Osteocyte (in vitro differentiated cells): Measurements from ENCODE around the gene SH3BP4. TPM values are rescaled to one million over a fixed set of nuclear protein-coding genes. Genes with fewer than 3 reads are reported as not detected.

Experiments used
- DNase-seq: peaks from one replicate; pipeline ENCODE4 v3.0.0; 2021; ENCODE audit warnings: mixed read lengths; ENCODE audit not compliant: unreplicated experiment; ENCODE audit errors: extremely low spot score
- H3K27ac Mint-ChIP-seq: one replicate; pipeline ENCODE4 v1.8.0; 2021; ENCODE audit warnings: mild to moderate bottlenecking, mixed read lengths; ENCODE audit not compliant: unreplicated experiment
- H3K27me3 Mint-ChIP-seq: one replicate; pipeline ENCODE4 v1.8.0; 2021; ENCODE audit warnings: mixed read lengths; ENCODE audit not compliant: unreplicated experiment
- H3K36me3 Mint-ChIP-seq: one replicate; pipeline ENCODE4 v1.8.0; 2021; ENCODE audit warnings: mixed read lengths; ENCODE audit not compliant: unreplicated experiment
- H3K4me1 Mint-ChIP-seq: one replicate; pipeline ENCODE4 v1.8.0; 2021; ENCODE audit warnings: mixed read lengths; ENCODE audit not compliant: unreplicated experiment
- H3K4me3 Mint-ChIP-seq: one replicate; pipeline ENCODE4 v1.8.0; 2021; ENCODE audit warnings: mild to moderate bottlenecking, moderate library complexity, mixed read lengths; ENCODE audit not compliant: unreplicated experiment
- H3K9me3 Mint-ChIP-seq: one replicate; pipeline ENCODE4 v1.8.0; 2021; ENCODE audit warnings: mixed read lengths; ENCODE audit not compliant: unreplicated experiment
- total RNA-seq: library from RNA; stranded (reverse); gene quantifications from 2 replicates; pipeline ENCODE4 v1.2.1, GENCODE V29; 2021
- TF ChIP-seq, protein P1 (sequence below): fragments of 200-600 bp; sonication (generic); IDR thresholded peaks from 2 replicates; pipeline ENCODE4 v1.5.0; 2021; ENCODE audit warnings: antibody characterized with exemption, mild to moderate bottlenecking, moderate library complexity

Gene SH3BP4
- total RNA-seq, 1 donor from 2014 or later = 60.1 TPM

DNA sequence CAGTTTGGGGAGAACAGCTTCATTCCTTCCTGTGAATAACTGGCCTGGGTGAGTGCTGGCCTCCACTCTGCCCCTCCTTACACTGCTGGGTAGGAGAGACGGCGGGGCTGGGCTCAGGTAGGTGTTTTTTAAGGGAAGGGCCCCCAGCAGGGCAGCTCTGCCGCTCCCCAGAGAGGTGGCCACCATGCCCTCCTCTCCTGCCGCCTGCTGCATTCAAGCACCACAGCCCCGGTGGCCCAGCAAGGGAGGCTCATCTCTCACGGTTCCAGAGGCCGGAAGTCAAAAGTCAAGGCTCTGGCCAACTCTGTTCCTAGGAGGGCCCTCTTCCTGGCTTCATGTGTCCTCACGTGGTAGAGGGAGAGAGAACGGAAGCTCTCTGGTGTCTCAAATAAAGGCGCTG is 81.1 kb downstream of the SH3BP4 start:
- DNase-seq = no peak
- no peak overlapping the region for H3K27ac Mint-ChIP-seq
- no peaks in the 10 kb centered on the region for H3K9me3 Mint-ChIP-seq
- H3K4me1 Mint-ChIP-seq = peaks cover 11% of the 10 kb centered on the region
- no peaks in the 10 kb centered on the region for H3K27me3 Mint-ChIP-seq
- TF ChIP-seq, protein P1, sequence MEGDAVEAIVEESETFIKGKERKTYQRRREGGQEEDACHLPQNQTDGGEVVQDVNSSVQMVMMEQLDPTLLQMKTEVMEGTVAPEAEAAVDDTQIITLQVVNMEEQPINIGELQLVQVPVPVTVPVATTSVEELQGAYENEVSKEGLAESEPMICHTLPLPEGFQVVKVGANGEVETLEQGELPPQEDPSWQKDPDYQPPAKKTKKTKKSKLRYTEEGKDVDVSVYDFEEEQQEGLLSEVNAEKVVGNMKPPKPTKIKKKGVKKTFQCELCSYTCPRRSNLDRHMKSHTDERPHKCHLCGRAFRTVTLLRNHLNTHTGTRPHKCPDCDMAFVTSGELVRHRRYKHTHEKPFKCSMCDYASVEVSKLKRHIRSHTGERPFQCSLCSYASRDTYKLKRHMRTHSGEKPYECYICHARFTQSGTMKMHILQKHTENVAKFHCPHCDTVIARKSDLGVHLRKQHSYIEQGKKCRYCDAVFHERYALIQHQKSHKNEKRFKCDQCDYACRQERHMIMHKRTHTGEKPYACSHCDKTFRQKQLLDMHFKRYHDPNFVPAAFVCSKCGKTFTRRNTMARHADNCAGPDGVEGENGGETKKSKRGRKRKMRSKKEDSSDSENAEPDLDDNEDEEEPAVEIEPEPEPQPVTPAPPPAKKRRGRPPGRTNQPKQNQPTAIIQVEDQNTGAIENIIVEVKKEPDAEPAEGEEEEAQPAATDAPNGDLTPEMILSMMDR = no peak
- H3K4me3 Mint-ChIP-seq = no peak overlapping the region
- peaks cover 23% of the 10 kb centered on the region for H3K36me3 Mint-ChIP-seq

GRCh38 chr2:235034265-235035118 is 82.7 kb downstream of the SH3BP4 start:
- TF ChIP-seq, protein P1 = no peak
- no peaks in the 10 kb centered on the region for H3K27me3 Mint-ChIP-seq
- peaks cover 8% of the 10 kb centered on the region for H3K4me1 Mint-ChIP-seq
- DNase-seq = no peak
- H3K9me3 Mint-ChIP-seq = no peaks in the 10 kb centered on the region
- H3K27ac Mint-ChIP-seq = no peak overlapping the region
- peaks cover 23% of the 10 kb centered on the region for H3K36me3 Mint-ChIP-seq
- H3K4me3 Mint-ChIP-seq = no peak overlapping the region

GRCh38 chr2:235037604-235038166 is 85.9 kb downstream of the SH3BP4 start:
- Mint-ChIP-seq H3K36me3 (peaks cover 36% of the 10 kb centered on the region), H3K9me3 (no peaks in the 10 kb centered on the region), H3K4me3 (no peak overlapping the region), H3K27ac (peak overlapping the region; percentile 12), H3K27me3 (no peaks in the 10 kb centered on the region), H3K4me1 (no peaks in the 10 kb centered on the region)
- no peak for DNase-seq
- TF ChIP-seq, protein P1 = no peak

- H3K27ac Mint-ChIP-seq = no peak overlapping the region
- H3K4me3 Mint-ChIP-seq = no peak overlapping the region
- no peaks in the 10 kb centered on the region for H3K4me1 Mint-ChIP-seq
- peaks cover 48% of the 10 kb centered on the region for H3K36me3 Mint-ChIP-seq
- DNase-seq = no peak
- H3K27me3 Mint-ChIP-seq = no peaks in the 10 kb centered on the region
- TF ChIP-seq, protein P1 = no peak
- no peaks in the 10 kb centered on the region for H3K9me3 Mint-ChIP-seq
These were observed 89.6 kb downstream of the SH3BP4 start for GRCh38 chr2:235041221-235041917.
